ENCODE results near the gene SORT1. TPM values are rescaled to one million over a fixed set of nuclear protein-coding genes. Genes with fewer than 3 reads are reported as not detected.
"Not testable (repeated sequence)": the region's sequence is repeated elsewhere in the genome, so short reads cannot be mapped to it uniquely, and the experiment has no call there.

SORT1 gene
- total and polyA plus RNA-seq, 2 donors, result 3.6 to 10.3 TPM

- H3K36me3 ChIP-seq (ENCODE audit: control insufficient read depth in 2 of 2, insufficient read depth in 2 of 2, low read length in 1 of 2), result peaks cover 13 to 43% of the 10 kb centered on the region in 2 donors
- 99% methylated on average over 3 of the region's 3 CpGs for WGBS
- H3K9me3 ChIP-seq (ENCODE audit: control insufficient read depth in 2 of 2, insufficient read depth in 1 of 2, low read length in 1 of 2), result no peaks in the 10 kb centered on the region
Observed at GRCh38 chr1:109400035-109400655, 2.4 kb upstream of the SORT1 start.

GRCh38 chr1:109399326-109399957 is 1.7 kb upstream of the SORT1 start:
- Histone ChIP-seq H3K36me3 (ENCODE audit: control insufficient read depth in 2 of 2, insufficient read depth in 2 of 2, low read length in 1 of 2) (peaks cover 9 to 36% of the 10 kb centered on the region in 2 donors), H3K4me3 (ENCODE audit: low read length in 2 of 2) (no peak overlapping the region), H3K4me1 (ENCODE audit: control insufficient read depth in 2 of 2, insufficient read depth in 2 of 2, low read length in 2 of 2) (peaks cover 5 to 17% of the 10 kb centered on the region in 2 donors), H3K27me3 (ENCODE audit: control insufficient read depth in 2 of 2, insufficient read depth in 1 of 2, low read length in 1 of 2) (peaks cover 3 to 16% of the 10 kb centered on the region in 2 donors), H3K9me3 (ENCODE audit: control insufficient read depth in 2 of 2, insufficient read depth in 1 of 2, low read length in 1 of 2) (no peaks in the 10 kb centered on the region), H3K27ac (ENCODE audit: low read depth in 1 of 2, low read length in 1 of 2) (no peak overlapping the region)
- WGBS, result 49% methylated on average over 2 of the region's 2 CpGs
- DNase-seq (ENCODE audit: low read depth in 6 of 9, low spot score in 9 of 9), result peak in 8 of 9 donors; percentile 45 to 86 (median 74)

More at GRCh38 chr1:109400035-109400655, 2.4 kb upstream of the SORT1 start:
- H3K27ac ChIP-seq (ENCODE audit: low read depth in 1 of 2, low read length in 1 of 2), result no peak overlapping the region
- H3K4me3 ChIP-seq (ENCODE audit: low read length in 2 of 2), result no peak overlapping the region
- DNase-seq (ENCODE audit: low read depth in 6 of 9, low spot score in 9 of 9), result no peak
- peaks cover 3 to 16% of the 10 kb centered on the region in 2 donors for H3K27me3 ChIP-seq (ENCODE audit: control insufficient read depth in 2 of 2, insufficient read depth in 1 of 2, low read length in 1 of 2)
- peaks cover 5 to 17% of the 10 kb centered on the region in 2 donors for H3K4me1 ChIP-seq (ENCODE audit: control insufficient read depth in 2 of 2, insufficient read depth in 2 of 2, low read length in 2 of 2)

- DNase-seq (ENCODE audit: low read depth in 6 of 9, low spot score in 9 of 9), result peak in 4 of 9 donors; percentile 8 to 28 (median 15)
Observed at GRCh38 chr1:109398343-109399225, 866 bp upstream of the SORT1 start.

GRCh38 chr1:109396871-109397580 is 692 bp downstream of the SORT1 start:
- H3K4me1 ChIP-seq (ENCODE audit: control insufficient read depth in 2 of 2, insufficient read depth in 2 of 2, low read length in 2 of 2), result peaks cover 5 to 17% of the 10 kb centered on the region in 2 donors
- peaks cover 3 to 16% of the 10 kb centered on the region in 2 donors for H3K27me3 ChIP-seq (ENCODE audit: control insufficient read depth in 2 of 2, insufficient read depth in 1 of 2, low read length in 1 of 2)
- 5% methylated on average over 46 of the region's 46 CpGs for WGBS
- peaks cover 3 to 14% of the 10 kb centered on the region in 2 donors for H3K36me3 ChIP-seq (ENCODE audit: control insufficient read depth in 2 of 2, insufficient read depth in 2 of 2, low read length in 1 of 2)
- no peak overlapping the region for H3K27ac ChIP-seq (ENCODE audit: low read depth in 1 of 2, low read length in 1 of 2)
- peak overlapping the region; percentile 35 to 81 for H3K4me3 ChIP-seq (ENCODE audit: low read length in 2 of 2)
- peak in 2 of 9 donors; percentile 8 to 23 for DNase-seq (ENCODE audit: low read depth in 6 of 9, low spot score in 9 of 9)
- no peaks in the 10 kb centered on the region for H3K9me3 ChIP-seq (ENCODE audit: control insufficient read depth in 2 of 2, insufficient read depth in 1 of 2, low read length in 1 of 2)

More at GRCh38 chr1:109398343-109399225, 866 bp upstream of the SORT1 start:
- peaks cover 5 to 17% of the 10 kb centered on the region in 2 donors for H3K4me1 ChIP-seq (ENCODE audit: control insufficient read depth in 2 of 2, insufficient read depth in 2 of 2, low read length in 2 of 2)
- H3K27ac ChIP-seq (ENCODE audit: low read depth in 1 of 2, low read length in 1 of 2), result peak overlapping the region in 1 of 2 donors; percentile 14
- H3K9me3 ChIP-seq (ENCODE audit: control insufficient read depth in 2 of 2, insufficient read depth in 1 of 2, low read length in 1 of 2), result no peaks in the 10 kb centered on the region
- WGBS, result 69% methylated on average over 18 of the region's 18 CpGs
- H3K27me3 ChIP-seq (ENCODE audit: control insufficient read depth in 2 of 2, insufficient read depth in 1 of 2, low read length in 1 of 2), result peaks cover 3 to 16% of the 10 kb centered on the region in 2 donors
- peaks cover 9 to 28% of the 10 kb centered on the region in 2 donors for H3K36me3 ChIP-seq (ENCODE audit: control insufficient read depth in 2 of 2, insufficient read depth in 2 of 2, low read length in 1 of 2)
- H3K4me3 ChIP-seq (ENCODE audit: low read length in 2 of 2), result peak overlapping the region; percentile 60 to 81

- Histone ChIP-seq H3K27me3 (ENCODE audit: control insufficient read depth in 2 of 2, insufficient read depth in 1 of 2, low read length in 1 of 2) (peaks cover 3 to 16% of the 10 kb centered on the region in 2 donors), H3K36me3 (ENCODE audit: control insufficient read depth in 2 of 2, insufficient read depth in 2 of 2, low read length in 1 of 2) (peaks cover 0 to 8% of the 10 kb centered on the region in 2 donors), H3K4me3 (ENCODE audit: low read length in 2 of 2) (peak overlapping the region in 1 of 2 donors; percentile 35), H3K9me3 (ENCODE audit: control insufficient read depth in 2 of 2, insufficient read depth in 1 of 2, low read length in 1 of 2) (no peaks in the 10 kb centered on the region), H3K4me1 (ENCODE audit: control insufficient read depth in 2 of 2, insufficient read depth in 2 of 2, low read length in 2 of 2) (peaks cover 5 to 17% of the 10 kb centered on the region in 2 donors), H3K27ac (ENCODE audit: low read depth in 1 of 2, low read length in 1 of 2) (no peak overlapping the region)
- 81% methylated on average over 2 of the region's 2 CpGs for WGBS
- no peak for DNase-seq (ENCODE audit: low read depth in 6 of 9, low spot score in 9 of 9)
Observed at GRCh38 chr1:109396513-109396839, 1.2 kb downstream of the SORT1 start.

GRCh38 chr1:109395602-109396512 is 1.9 kb downstream of the SORT1 start:
- H3K36me3 ChIP-seq (ENCODE audit: control insufficient read depth in 2 of 2, insufficient read depth in 2 of 2, low read length in 1 of 2), result peaks cover 0 to 2% of the 10 kb centered on the region in 2 donors
- no peak for DNase-seq (ENCODE audit: low read depth in 6 of 9, low spot score in 9 of 9)
- no peak overlapping the region for H3K27ac ChIP-seq (ENCODE audit: low read depth in 1 of 2, low read length in 1 of 2)
- H3K9me3 ChIP-seq (ENCODE audit: control insufficient read depth in 2 of 2, insufficient read depth in 1 of 2, low read length in 1 of 2), result no peaks in the 10 kb centered on the region
- no peak overlapping the region for H3K4me3 ChIP-seq (ENCODE audit: low read length in 2 of 2)
- H3K27me3 ChIP-seq (ENCODE audit: control insufficient read depth in 2 of 2, insufficient read depth in 1 of 2, low read length in 1 of 2), result peaks cover 3 to 16% of the 10 kb centered on the region in 2 donors
- peaks cover 5 to 17% of the 10 kb centered on the region in 2 donors for H3K4me1 ChIP-seq (ENCODE audit: control insufficient read depth in 2 of 2, insufficient read depth in 2 of 2, low read length in 2 of 2)
- 75% methylated on average over 5 of the region's 5 CpGs for WGBS

- H3K4me3 ChIP-seq (ENCODE audit: low read length in 2 of 2); H3K36me3 ChIP-seq (ENCODE audit: control insufficient read depth in 2 of 2, insufficient read depth in 2 of 2, low read length in 1 of 2); H3K9me3 ChIP-seq (ENCODE audit: control insufficient read depth in 2 of 2, insufficient read depth in 1 of 2, low read length in 1 of 2); H3K27ac ChIP-seq (ENCODE audit: low read depth in 1 of 2, low read length in 1 of 2); DNase-seq (ENCODE audit: low read depth in 6 of 9, low spot score in 9 of 9): not testable (repeated sequence)
- peaks cover 3 to 16% of the 10 kb centered on the region in 2 donors for H3K27me3 ChIP-seq (ENCODE audit: control insufficient read depth in 2 of 2, insufficient read depth in 1 of 2, low read length in 1 of 2)
- WGBS, result 92% methylated on average over 8 of the region's 8 CpGs
- peaks cover 5 to 17% of the 10 kb centered on the region in 2 donors for H3K4me1 ChIP-seq (ENCODE audit: control insufficient read depth in 2 of 2, insufficient read depth in 2 of 2, low read length in 2 of 2)
Observed at GRCh38 chr1:109395282-109395599, 2.5 kb downstream of the SORT1 start.
